Stimulated activated CD4-positive, alpha-beta T cell treated with anti-CD3 and anti-CD28 coated beads, TNF-alpha, amount 100 ng/mL, for 4 hours (primary cell): ENCODE data around the gene CBY1.

Experiments
- DNase-seq, 3 experiments: peaks; one replicate each; pipeline ENCODE4 v3.0.0-alpha.2; 2020; ENCODE audit warnings: low read depth in 3 of 3

The CBY1 gene

DNA sequence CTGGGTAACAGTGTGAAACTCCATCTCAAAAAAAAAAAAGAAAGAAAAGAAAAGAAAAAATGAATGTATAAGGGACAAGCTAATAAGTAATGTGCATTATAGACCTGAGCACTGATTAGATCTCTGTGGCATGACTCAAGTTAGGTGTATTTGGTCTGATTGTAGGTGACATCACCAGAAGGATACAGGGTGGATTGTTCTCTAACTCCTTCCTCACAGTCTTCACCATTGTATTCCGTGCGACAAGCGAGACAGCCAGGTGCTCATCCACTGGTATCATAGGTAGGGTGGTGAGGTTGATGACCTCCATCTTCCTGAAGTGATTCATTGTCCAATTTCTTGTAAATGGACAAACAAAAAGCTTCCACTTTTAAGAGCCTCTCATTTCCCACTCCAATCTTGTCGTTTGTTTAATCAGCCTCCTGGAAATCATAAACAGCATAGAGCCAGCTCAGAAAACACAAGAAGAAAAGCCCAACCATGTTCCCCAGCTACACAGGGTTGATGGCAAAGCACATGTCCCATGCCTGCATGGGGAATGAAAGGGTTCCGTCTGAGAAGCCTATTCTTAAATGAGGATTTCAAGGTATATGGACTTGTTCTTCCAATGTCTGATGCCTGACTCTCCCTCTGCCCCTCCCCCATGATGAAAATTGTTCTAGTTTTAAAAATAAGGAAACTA is 6.5 kb upstream of the CBY1 start:
- no peak for DNase-seq

- DNase-seq: no peak
Measured at GRCh38 chr22:38652859-38653258, 3.6 kb upstream of the CBY1 start.

GRCh38 chr22:38653741-38654140 is 2.7 kb upstream of the CBY1 start:
- no peak for DNase-seq

- no peak for DNase-seq
Measured at GRCh38 chr22:38655519-38656255, 751 bp upstream of the CBY1 start.

DNA sequence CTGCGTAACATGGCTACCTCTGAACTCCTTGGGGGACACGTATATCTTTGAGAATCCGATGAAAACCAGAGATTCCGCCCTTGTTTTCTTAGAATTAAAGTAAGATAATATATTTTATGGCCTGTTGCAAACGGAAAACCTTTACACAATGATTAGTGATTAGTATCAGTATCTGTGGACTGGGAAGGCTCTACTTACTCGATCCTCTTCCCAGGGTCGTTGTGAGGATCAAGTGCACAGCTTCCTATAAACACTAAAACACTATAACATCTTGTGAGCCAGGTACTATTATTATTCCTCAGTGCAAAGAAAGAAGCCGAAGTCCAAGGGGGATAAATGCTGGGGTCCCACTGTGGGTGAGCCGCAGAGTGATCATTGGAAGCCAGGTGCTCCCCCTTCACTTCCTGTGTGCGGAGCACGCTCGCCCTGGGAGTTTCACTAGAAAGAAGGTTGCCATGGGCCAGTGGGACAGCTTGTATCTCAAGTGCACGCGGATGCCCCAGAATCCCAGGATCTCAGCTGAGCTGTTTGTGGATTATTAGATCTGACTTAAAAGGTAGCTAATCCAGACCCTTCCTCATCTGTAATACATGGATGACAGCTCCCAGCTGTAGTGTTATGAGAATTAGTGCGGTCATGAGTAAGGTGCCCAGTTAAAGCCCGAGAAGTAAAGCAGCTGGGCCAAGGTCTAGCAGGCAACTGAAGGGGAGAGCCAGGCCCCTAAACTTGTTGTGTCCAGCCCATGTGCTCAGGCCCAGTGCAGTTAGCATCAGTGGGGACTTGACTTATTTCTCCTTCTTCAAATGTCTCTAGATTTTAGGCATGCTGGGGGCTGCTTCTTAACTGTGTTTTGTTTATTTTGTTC is 839 bp downstream of the CBY1 start:
- DNase-seq: peak in 1 of 3 experiments; percentile 5

GRCh38 chr22:38674888-38675287 is 18.4 kb downstream of the CBY1 start:
- no peak for DNase-seq

- no peak for DNase-seq
Measured at GRCh38 chr22:38675833-38676232, 19.4 kb downstream of the CBY1 start.

GRCh38 chr22:38681582-38682335 is 25.3 kb downstream of the CBY1 start, which contains the start of gene TOMM22:
Gene TOMM22, plus strand, starts transcription at chr22:38681957. Its CDS starts 22 bp downstream, at chr22:38681979.
- DNase-seq: peak; percentile 62 to 74 (median 66)

DNA sequence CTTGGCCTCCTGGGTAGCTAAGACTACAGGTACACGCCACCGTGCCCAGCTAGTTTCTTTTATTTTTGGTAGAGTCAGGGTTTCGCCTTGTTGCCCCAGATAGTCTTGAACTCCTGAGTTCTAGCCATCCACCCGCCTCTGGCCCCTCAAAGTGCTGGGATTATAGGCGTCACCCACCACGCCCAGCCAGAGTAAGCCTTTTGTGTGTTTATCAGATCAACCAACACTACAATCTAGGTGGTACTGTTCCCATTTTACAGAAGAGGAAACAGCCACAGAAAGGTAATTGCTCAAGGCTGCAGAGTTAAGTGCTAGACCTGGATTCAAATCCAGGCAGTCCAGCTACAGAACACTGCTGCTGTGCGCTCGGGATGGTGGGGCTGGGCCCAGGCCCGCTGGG is 28.5 kb downstream of the CBY1 start:
- DNase-seq: no peak

- DNase-seq: no peak
Measured at GRCh38 chr22:38685761-38686160, 29.3 kb downstream of the CBY1 start.

GRCh38 chr22:38689651-38690050 is 33.2 kb downstream of the CBY1 start:
- no peak for DNase-seq

DNA sequence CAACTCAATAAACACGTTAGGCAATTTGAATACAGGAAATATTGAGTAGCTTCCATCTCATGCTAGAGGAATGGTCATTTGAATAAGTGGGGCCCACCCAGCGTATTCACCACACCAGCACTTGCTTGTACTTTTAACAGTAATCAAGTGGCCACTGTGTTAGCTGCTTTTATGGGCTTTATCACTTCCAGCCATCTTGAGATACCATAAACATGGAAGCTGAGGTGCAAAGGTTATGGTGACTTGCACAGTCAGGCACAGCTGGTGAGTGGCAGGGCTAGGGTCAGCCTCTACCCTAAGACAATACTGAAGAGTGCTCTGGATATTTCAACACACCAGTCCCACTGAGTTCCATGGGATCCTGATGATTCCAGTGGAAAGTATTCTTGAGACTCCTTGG is 37.6 kb downstream of the CBY1 start:
- DNase-seq: no peak

DNA sequence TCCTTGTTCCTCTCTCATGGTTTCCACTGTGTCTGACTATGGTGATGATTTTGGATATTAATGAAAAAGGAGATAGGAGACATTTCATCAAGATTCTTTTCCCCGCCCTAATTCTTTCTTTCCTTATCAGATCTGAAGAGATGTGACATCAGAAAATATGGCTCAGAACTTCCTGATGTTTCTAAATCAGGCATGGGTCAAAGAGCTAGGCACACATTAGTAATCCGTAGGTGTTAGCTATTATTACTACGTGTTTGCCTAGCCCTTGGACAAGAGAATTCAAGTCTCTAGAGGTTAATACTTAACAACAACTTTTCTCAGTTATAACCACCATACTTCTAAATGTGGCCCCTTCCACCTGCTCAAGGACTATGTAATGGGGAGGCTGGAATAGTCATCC is 38.5 kb downstream of the CBY1 start:
- no peak for DNase-seq

- peak in 1 of 3 experiments; percentile 41 for DNase-seq
Measured at GRCh38 chr22:38696606-38697424, 40.4 kb downstream of the CBY1 start.

DNA sequence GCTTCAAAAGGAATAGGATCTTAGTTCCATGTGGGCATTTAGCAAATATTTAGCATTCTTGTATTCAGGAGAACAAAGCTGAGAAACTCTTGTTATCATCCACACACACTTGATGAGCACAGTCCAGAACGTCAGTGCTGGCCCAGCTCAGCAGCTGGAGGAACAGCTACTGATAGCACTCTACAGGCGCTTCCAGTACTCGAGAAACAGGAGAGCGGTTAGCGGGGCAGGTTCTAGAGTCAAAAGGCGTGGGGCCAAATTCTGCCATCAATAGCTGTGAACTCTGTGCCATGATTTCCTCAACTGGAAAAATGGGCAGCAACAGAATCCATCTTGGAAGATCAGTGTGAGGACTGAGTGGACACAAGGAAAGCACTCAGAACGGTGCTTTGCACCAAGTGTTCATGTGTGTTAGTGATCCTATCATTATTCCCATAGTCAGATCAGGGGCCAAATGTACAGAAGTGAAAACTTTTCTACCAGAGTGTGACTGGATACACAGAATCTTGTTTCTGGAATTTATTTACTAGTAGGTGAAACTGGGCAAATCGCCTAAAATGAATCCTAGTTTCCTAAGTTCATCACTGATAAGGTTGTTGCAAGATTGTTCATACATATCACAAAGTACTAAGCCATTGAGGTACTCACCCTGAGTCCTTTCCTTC is 41.1 kb downstream of the CBY1 start:
- no peak for DNase-seq

DNA sequence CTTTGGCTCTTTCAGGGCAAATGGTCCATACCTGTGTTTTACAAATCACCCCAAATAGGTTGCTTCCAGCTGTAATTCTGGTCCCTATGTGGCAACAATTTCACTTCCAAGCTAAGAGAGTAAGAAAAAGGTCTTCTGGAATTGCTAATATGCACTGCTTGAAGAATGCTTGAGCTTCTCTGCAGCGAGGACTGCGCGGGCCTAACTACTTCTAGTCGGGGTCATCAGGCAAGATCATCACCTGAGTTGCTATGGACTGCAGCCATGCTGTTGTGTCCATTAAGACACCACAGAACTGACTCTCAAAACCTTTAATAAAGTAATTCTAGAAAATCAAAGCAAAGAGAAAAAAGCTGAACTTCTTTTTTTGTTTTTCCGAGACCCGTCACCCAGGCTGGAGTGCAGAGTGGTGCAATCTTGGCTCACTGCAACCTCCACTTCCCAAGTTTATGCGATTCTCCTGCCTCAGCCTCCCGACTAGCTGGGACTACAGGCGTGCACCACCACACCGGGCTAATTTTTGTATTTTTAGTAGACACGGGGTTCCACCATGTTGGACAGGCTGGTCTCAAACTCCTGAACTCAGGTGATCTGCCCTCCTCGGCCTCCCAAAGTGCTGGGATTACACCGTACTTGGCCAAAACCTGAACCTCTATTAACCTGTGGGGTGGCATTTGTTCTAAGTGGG is 42.1 kb downstream of the CBY1 start:
- no peak for DNase-seq

DNA sequence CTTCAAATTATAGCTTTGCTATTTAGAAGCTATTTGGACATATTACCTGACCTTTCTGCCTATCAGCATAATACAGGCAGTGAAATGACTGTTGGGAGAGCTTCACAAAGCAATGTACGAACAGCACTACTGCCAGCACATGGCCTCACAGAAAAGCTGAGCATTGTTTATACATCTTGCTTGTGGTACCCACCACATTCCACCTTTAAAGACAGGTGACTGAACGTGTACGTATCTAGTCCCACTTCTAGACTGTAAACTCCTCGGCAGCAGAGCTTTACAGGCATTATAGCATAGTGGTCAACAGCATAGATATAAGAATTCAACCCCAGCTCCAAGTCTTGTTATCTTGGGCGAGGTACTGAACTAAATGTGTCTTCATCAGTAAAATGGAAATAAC is 42.7 kb downstream of the CBY1 start:
- no peak for DNase-seq

DNA sequence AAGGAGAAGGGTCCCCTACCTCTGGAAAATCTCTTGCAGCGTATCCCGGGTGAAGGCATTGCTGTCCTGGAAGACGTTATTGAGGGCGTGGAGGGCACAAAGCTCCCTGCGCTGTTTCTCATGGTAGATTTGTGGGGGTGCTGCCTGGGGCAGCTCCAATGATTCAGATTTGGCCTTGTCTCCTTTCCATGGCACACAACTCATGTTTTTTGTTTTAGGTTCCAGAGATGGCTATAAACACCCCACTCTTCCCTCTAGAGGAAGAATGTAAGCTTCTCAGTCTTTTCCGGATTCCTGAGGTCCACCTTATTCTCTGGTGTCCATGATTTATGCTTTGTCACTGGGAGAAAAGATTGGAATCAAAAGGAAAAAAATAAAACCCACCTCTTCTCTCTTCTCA is 43.3 kb downstream of the CBY1 start:
- DNase-seq: no peak

- peak in 1 of 3 experiments; percentile 17 for DNase-seq
Measured at GRCh38 chr22:38700270-38700788, 43.9 kb downstream of the CBY1 start.
